Stimulated activated CD8-positive, alpha-beta memory T cell treated with anti-CD3 and anti-CD28 coated beads, Interleukin-15, amount 100 ng/mL, for 4 hours (primary cell): ENCODE results near the gene CNEP1R1.
"Not testable (repeated sequence)": the region's sequence is repeated elsewhere in the genome, so short reads cannot be mapped to it uniquely, and the experiment has no call there.

Source experiments
- DNase-seq, 2 donors: peaks; one replicate each; pipeline ENCODE4 v3.0.0-alpha.2; 2020; ENCODE audit warnings: low read depth in 2 of 2

CNEP1R1 gene

GRCh38 chr16:50024684-50025536 is at the start of gene CNEP1R1:
Gene CNEP1R1 (plus strand): TSS chr16:50025225. CDS start chr16:50025316, 91 bp downstream.
- peak; percentile 83 to 84 for DNase-seq

GRCh38 chr16:49977427-49977826 is 47.6 kb upstream of the CNEP1R1 start:
- DNase-seq, result no peak

GRCh38 chr16:49978569-49979326 is 46.3 kb upstream of the CNEP1R1 start:
- no peak for DNase-seq

- no peak for DNase-seq
These were observed 44.9 kb upstream of the CNEP1R1 start for GRCh38 chr16:49980166-49980565.

- no peak for DNase-seq
These were observed 38.5 kb upstream of the CNEP1R1 start for GRCh38 chr16:49986351-49987124.

GRCh38 chr16:49987381-49987780 is 37.6 kb upstream of the CNEP1R1 start:
- DNase-seq, result no peak

- DNase-seq, result no peak
These were observed 32.2 kb upstream of the CNEP1R1 start for GRCh38 chr16:49992825-49993224.

GRCh38 chr16:49993579-49993978 is 31.4 kb upstream of the CNEP1R1 start:
- no peak for DNase-seq

- DNase-seq, result no peak
These were observed 31.0 kb upstream of the CNEP1R1 start for GRCh38 chr16:49994006-49994405.

GRCh38 chr16:49995720-49996119 is 29.3 kb upstream of the CNEP1R1 start:
- no peak for DNase-seq

GRCh38 chr16:49997721-49998251 is 27.2 kb upstream of the CNEP1R1 start:
- DNase-seq, result no peak

- no peak for DNase-seq
These were observed 26.0 kb upstream of the CNEP1R1 start for GRCh38 chr16:49998991-49999390.

GRCh38 chr16:50001144-50001543 is 23.9 kb upstream of the CNEP1R1 start:
- no peak for DNase-seq

GRCh38 chr16:50002190-50002589 is 22.8 kb upstream of the CNEP1R1 start:
- DNase-seq, result no peak

- no peak for DNase-seq
These were observed 20.8 kb upstream of the CNEP1R1 start for GRCh38 chr16:50004239-50004638.

GRCh38 chr16:50006964-50007363 is 18.1 kb upstream of the CNEP1R1 start:
- no peak for DNase-seq

- DNase-seq, result no peak
These were observed 17.3 kb upstream of the CNEP1R1 start for GRCh38 chr16:50007744-50008143.

- DNase-seq, result no peak
These were observed 14.8 kb upstream of the CNEP1R1 start for GRCh38 chr16:50010212-50010611.

- no peak for DNase-seq
These were observed 13.3 kb upstream of the CNEP1R1 start for GRCh38 chr16:50011707-50012106.

- DNase-seq, result no peak
These were observed 12.8 kb upstream of the CNEP1R1 start for GRCh38 chr16:50012182-50012581.

- not testable (repeated sequence) for DNase-seq
These were observed 10.8 kb upstream of the CNEP1R1 start for GRCh38 chr16:50014211-50014610.

GRCh38 chr16:50015631-50016030 is 9.4 kb upstream of the CNEP1R1 start:
- no peak for DNase-seq
